Body of pancreas (tissue), 4 donors: Measurements from ENCODE around the gene ZBTB33. TPM values are rescaled to one million over a fixed set of nuclear protein-coding genes. Genes with fewer than 3 reads are reported as not detected.
A peak's percentile ranks its signal among the peaks of the same experiment; 100 is the strongest.

Experiments used
- ATAC-seq: fragments of 150-250 bp; one replicate; pipeline ENCODE4 v1.9.1; 2016
- DNase-seq, 4 donors: peaks; one replicate each; pipeline ENCODE4 v3.0.0-alpha.2; 2019
- H3K27ac ChIP-seq, 4 donors: fragments of 200-600 bp; sonication (generic); 1 replicate in 3 of 4; 2 replicates in 1 of 4; pipeline versions ENCODE4 v1.5.1 to v1.6.1; 2016 to 2019; ENCODE audit warnings: mild to moderate bottlenecking in 1 of 4, mixed read lengths in 1 of 4, moderate library complexity in 1 of 4
- H3K27me3 ChIP-seq, 2 donors: fragments of 200-600 bp; sonication (generic); one replicate each; pipeline ENCODE4 v1.6.0; 2016; ENCODE audit warnings: mild to moderate bottlenecking in 1 of 2
- H3K36me3 ChIP-seq, 2 donors: fragments of 200-600 bp; sonication (generic); replicated peaks in 1 of 2; 2 replicates each; pipeline ENCODE4 v1.5.1; 2016; ENCODE audit warnings: low read depth in 2 of 2; ENCODE audit not compliant: insufficient read depth in 1 of 2
- H3K4me1 ChIP-seq: fragments of 200-600 bp; sonication (generic); one replicate; pipeline ENCODE4 v1.6.0; 2016
- H3K4me3 ChIP-seq, 2 donors: fragments of 200-600 bp; sonication (generic); 1 replicate in 1 of 2; 2 replicates in 1 of 2; pipeline ENCODE4 v1.5.1; 2016 to 2019
- H3K9me3 ChIP-seq, 3 donors: fragments of 200-600 bp; sonication (generic); 1 replicate in 2 of 3; 2 replicates in 1 of 3; pipeline ENCODE4 v1.5.1; 2016
- CTCF ChIP-seq, 7 experiments: fragments of 450-650 bp in 4 of 7; fragments of 200-600 bp in 3 of 7; sonication (generic) in 3 of 7; IDR thresholded peaks; one replicate each; pipeline ENCODE4 v1.5.1; 2016 to 2019; ENCODE audit warnings: antibody characterized with exemption in 7 of 7
- POLR2A ChIP-seq, 3 donors: fragments of 450-650 bp; IDR thresholded peaks; one replicate each; pipeline ENCODE4 v1.6.1; 2016; ENCODE audit warnings: antibody characterized with exemption in 3 of 3, mild to moderate bottlenecking in 2 of 3
- WGBS, 2 donors: methylation state at CpG; one replicate each; pipeline ENCODE4 v1.1.5; 2017; 5-methylcytosine and 5-hydroxymethylcytosine counted together
- intact Hi-C: fragments of 100-400 bp; cut with DNase I; formaldehyde crosslinking; loops from one replicate; pipeline ENCODE4 v1.15.1; 2023
- total RNA-seq, 2 donors: library from RNA; depleted of rRNA; stranded (reverse); fragments of >200 nt; gene quantifications; one replicate each; pipeline ENCODE4 v1.1.0, GENCODE V29; 2016

The ZBTB33 gene
- total RNA-seq, 2 donors from 2014 or later, result 6.9 to 9.6 TPM

GRCh38 chrX:120213438-120214265 lies 37.0 kb upstream of the ZBTB33 start:
- Histone ChIP-seq H3K4me1 (no peaks in the 10 kb centered on the region), H3K27ac (no peak overlapping the region), H3K27me3 (no peaks in the 10 kb centered on the region), H3K9me3 (no peaks in the 10 kb centered on the region), H3K36me3 (no peaks in the 10 kb centered on the region), H3K4me3 (no peak overlapping the region)
- TF ChIP-seq POLR2A (IDR thresholded peaks at IDR 0.05) (no peak), CTCF (IDR thresholded peaks at IDR 0.05) (peak; percentile 44 to 69 (median 58))
- DNase-seq, result peak; percentile 54 to 73 (median 62)
- ATAC-seq, result no peak
- intact Hi-C loops, result no loop called here
- 18 to 22% methylated on average over 6 to 8 of the region's 8 CpGs for WGBS, 2 donors

- no peak overlapping the region for H3K27ac ChIP-seq
- no peak for ATAC-seq
- no peak overlapping the region for H3K4me3 ChIP-seq
- WGBS, 2 donors, result 61 to 80% methylated on average over 1 to 3 of the region's 8 CpGs
- H3K36me3 ChIP-seq, result no peaks in the 10 kb centered on the region
- no peaks in the 10 kb centered on the region for H3K4me1 ChIP-seq
- H3K27me3 ChIP-seq, result no peaks in the 10 kb centered on the region
- TF ChIP-seq POLR2A (IDR thresholded peaks at IDR 0.05) (no peak), CTCF (IDR thresholded peaks at IDR 0.05) (no peak)
- intact Hi-C loops, result no loop called here
- H3K9me3 ChIP-seq, result no peaks in the 10 kb centered on the region
- DNase-seq, result no peak
These were observed 27.2 kb upstream of the ZBTB33 start for GRCh38 chrX:120223374-120223773.

GRCh38 chrX:120224388-120224787 lies 26.2 kb upstream of the ZBTB33 start:
- no peaks in the 10 kb centered on the region for H3K4me1 ChIP-seq
- no peak overlapping the region for H3K4me3 ChIP-seq
- intact Hi-C loops, result no loop called here
- no peaks in the 10 kb centered on the region for H3K27me3 ChIP-seq
- 94 to 95% methylated on average over 4 of the region's 4 CpGs for WGBS, 2 donors
- no peaks in the 10 kb centered on the region for H3K9me3 ChIP-seq
- DNase-seq (no peak), ATAC-seq (no peak)
- no peak for TF ChIP-seq CTCF (IDR thresholded peaks at IDR 0.05)
- no peak for TF ChIP-seq POLR2A (IDR thresholded peaks at IDR 0.05)
- H3K36me3 ChIP-seq, result no peaks in the 10 kb centered on the region
- no peak overlapping the region for H3K27ac ChIP-seq

- no peaks in the 10 kb centered on the region for H3K27me3 ChIP-seq
- H3K27ac ChIP-seq, result no peak overlapping the region
- H3K9me3 ChIP-seq, result no peaks in the 10 kb centered on the region
- 65 to 71% methylated on average over 6 to 7 of the region's 9 CpGs for WGBS, 2 donors
- no peaks in the 10 kb centered on the region for H3K36me3 ChIP-seq
- no peak for ATAC-seq
- intact Hi-C loops, result no loop called here
- H3K4me3 ChIP-seq, result no peak overlapping the region
- H3K4me1 ChIP-seq, result no peaks in the 10 kb centered on the region
- no peak for TF ChIP-seq POLR2A (IDR thresholded peaks at IDR 0.05)
- TF ChIP-seq CTCF (IDR thresholded peaks at IDR 0.05), result no peak
- no peak for DNase-seq
These were observed 22.3 kb upstream of the ZBTB33 start for GRCh38 chrX:120228187-120228908.
